Calu3 (cell line): Measurements from ENCODE around the gene ALG11. TPM values are rescaled to one million over a fixed set of nuclear protein-coding genes. Genes with fewer than 3 reads are reported as not detected.

Experiments used
- BruUV-seq: library from RNA; stranded (reverse); fragments of 400-500 nt; replicated peaks from 2 replicates; lab custom pipeline; 2021; lab: Mats Ljungman, UMichigan
- CTCF ChIA-PET: fragments of 300-600 bp; sonication (Branson Sonifier 250); formaldehyde crosslinking; loops from one replicate; lab custom pipeline; 2022; ENCODE audit warnings: antibody characterized with exemption; lab: Charles Lee
- DNase-seq: peaks from one replicate; pipeline ENCODE4 v3.0.0; 2022
- H3K27ac Mint-ChIP-seq: one replicate; pipeline ENCODE4 v1.8.0; 2022; ENCODE audit warnings: mixed read lengths; ENCODE audit not compliant: unreplicated experiment
- H3K27me3 Mint-ChIP-seq: one replicate; pipeline ENCODE4 v1.8.0; 2022; ENCODE audit warnings: mixed read lengths; ENCODE audit not compliant: unreplicated experiment
- H3K36me3 Mint-ChIP-seq: one replicate; pipeline ENCODE4 v1.8.0; 2022; ENCODE audit warnings: mild to moderate bottlenecking, moderate library complexity, mixed read lengths; ENCODE audit not compliant: insufficient read depth, unreplicated experiment
- H3K4me1 Mint-ChIP-seq: one replicate; pipeline ENCODE4 v1.8.0; 2022; ENCODE audit warnings: mild to moderate bottlenecking, low read depth, mixed read lengths; ENCODE audit not compliant: unreplicated experiment
- H3K4me3 Mint-ChIP-seq: one replicate; pipeline ENCODE4 v1.8.0; 2022; ENCODE audit warnings: mild to moderate bottlenecking, low read depth, moderate library complexity, mixed read lengths; ENCODE audit not compliant: unreplicated experiment
- H3K9me3 Mint-ChIP-seq: one replicate; pipeline ENCODE4 v1.8.0; 2022; ENCODE audit warnings: low read depth, mixed read lengths; ENCODE audit not compliant: unreplicated experiment
- CTCF ChIP-seq: fragments of 200-600 bp; IDR thresholded peaks from one replicate; pipeline ENCODE4 v1.8.0; 2022; ENCODE audit warnings: antibody characterized with exemption; ENCODE audit not compliant: unreplicated experiment
- intact Hi-C: fragments of 100-400 bp; cut with micrococcal nuclease; formaldehyde crosslinking; loops from one replicate; pipeline ENCODE4 v1.10.0; 2022; ENCODE audit not compliant: unreplicated experiment
- total RNA-seq: library from RNA; stranded (reverse); gene quantifications from 2 replicates; pipeline ENCODE4 v1.2.3, GENCODE V29; 2022

Gene ALG11
- total RNA-seq, 1 experiment from 2014 or later, result 34.3 TPM

- DNase-seq, result no peak
Observed at GRCh38 chr13:52061587-52061986, 49.4 kb downstream of the ALG11 start.

GRCh38 chr13:52067237-52067636 lies 55.0 kb downstream of the ALG11 start:
- no TSS peak for BruUV-seq
- no peaks in the 10 kb centered on the region for H3K36me3 Mint-ChIP-seq
- H3K4me1 Mint-ChIP-seq, result no peaks in the 10 kb centered on the region
- no peak for TF ChIP-seq CTCF
- no peaks in the 10 kb centered on the region for H3K27me3 Mint-ChIP-seq
- intact Hi-C loops, result no loop called here
- peaks cover 7% of the 10 kb centered on the region for H3K9me3 Mint-ChIP-seq
- CTCF ChIA-PET, result no interaction called here
- H3K27ac Mint-ChIP-seq, result no peak overlapping the region
- DNase-seq, result no peak
- no peak overlapping the region for H3K4me3 Mint-ChIP-seq

More at GRCh38 chr13:52061587-52061986, 49.4 kb downstream of the ALG11 start:
- CTCF ChIA-PET, result no interaction called here
- H3K27ac Mint-ChIP-seq, result no peak overlapping the region
- H3K36me3 Mint-ChIP-seq, result no peaks in the 10 kb centered on the region
- H3K4me1 Mint-ChIP-seq, result no peaks in the 10 kb centered on the region
- BruUV-seq, result no TSS peak
- H3K9me3 Mint-ChIP-seq, result no peaks in the 10 kb centered on the region
- intact Hi-C loops, result no loop called here
- no peak overlapping the region for H3K4me3 Mint-ChIP-seq
- no peak for TF ChIP-seq CTCF
- H3K27me3 Mint-ChIP-seq, result no peaks in the 10 kb centered on the region

- intact Hi-C loops, result no loop called here
- BruUV-seq, result no TSS peak
- H3K4me3 Mint-ChIP-seq, result no peak overlapping the region
- H3K36me3 Mint-ChIP-seq, result no peaks in the 10 kb centered on the region
- no peaks in the 10 kb centered on the region for H3K4me1 Mint-ChIP-seq
- peaks cover 7% of the 10 kb centered on the region for H3K9me3 Mint-ChIP-seq
- TF ChIP-seq CTCF, result no peak
- DNase-seq, result no peak
- H3K27ac Mint-ChIP-seq, result no peak overlapping the region
- H3K27me3 Mint-ChIP-seq, result no peaks in the 10 kb centered on the region
- CTCF ChIA-PET, result no interaction called here
Observed at GRCh38 chr13:52070929-52071523, 58.8 kb downstream of the ALG11 start.

Other genes with a start within 250 kb of the ALG11 start
- 8.1 and 8.4 TPM in 2 replicates for gene DHRS12, start 208.2 kb upstream of the ALG11 start, total RNA-seq
- gene TMEM272, start 167.2 kb upstream of the ALG11 start, total RNA-seq, result not detected in 2 replicates
- not detected in 2 replicates for gene CCDC70, start 150.4 kb upstream of the ALG11 start, total RNA-seq
- 5.6 and 6.8 TPM in 2 replicates for gene ATP7B, start 948 bp upstream of the ALG11 start, total RNA-seq
- 12.4 and 13.6 TPM in 2 replicates for gene UTP14C, start 12.3 kb downstream of the ALG11 start, total RNA-seq
- gene NEK5, start 116.7 kb downstream of the ALG11 start, total RNA-seq, result 0.38 and 0.54 TPM in 2 replicates
- gene NEK3, start 147.2 kb downstream of the ALG11 start, total RNA-seq, result 2.7 and 5.1 TPM in 2 replicates